HEK293 (cell line): ENCODE measurements around the gene SYNJ2.

Source experiments
- CTCF ChIA-PET: fragments of 350-600 bp; formaldehyde crosslinking; extraction: SDS; loops from one replicate; lab custom pipeline; 2021; ENCODE audit warnings: antibody characterized with exemption; lab: Yijun Ruan, JAX
- POLR2A ChIA-PET: fragments of 300-600 bp; formaldehyde crosslinking; extraction: SDS; loops from one replicate; lab custom pipeline; 2020; ENCODE audit warnings: antibody characterized with exemption, inconsistent platforms; lab: Yijun Ruan, JAX
- H3K27ac ChIP-seq: fragments of 200-500 bp; sonication (Bioruptor generic); 2 replicates; pipeline ENCODE4 v1.5.1; 2014; ENCODE audit warnings: low read depth, low read length, control low read depth, inconsistent platforms; ENCODE audit errors: extremely low read depth
- H3K36me3 ChIP-seq, 2 experiments: fragments of 200-500 bp in 1 of 2; sonication (Bioruptor generic) in 1 of 2; 1 replicate in 1 of 2; 2 replicates in 1 of 2; pipeline ENCODE4 v1.5.1; 2014 to 2017; ENCODE audit warnings: inconsistent platforms in 2 of 2, low read length in 2 of 2; ENCODE audit not compliant: control insufficient read depth in 2 of 2, insufficient read depth in 1 of 2
- H3K4me1 ChIP-seq: fragments of 200-500 bp; sonication (Bioruptor generic); 2 replicates; pipeline ENCODE4 v1.5.1; 2014; ENCODE audit warnings: mild to moderate bottlenecking, low read length, inconsistent platforms; ENCODE audit not compliant: control insufficient read depth, insufficient read depth
- H3K4me3 ChIP-seq: 2 replicates; pipeline ENCODE4 v1.5.1; 2011; ENCODE audit warnings: low read depth, mild to moderate bottlenecking, control low read depth, low read length, moderate library complexity
- H3K9me3 ChIP-seq: fragments of 200-500 bp; sonication (Bioruptor generic); 2 replicates; pipeline ENCODE4 v1.5.1; 2014; ENCODE audit warnings: low read depth, low read length, inconsistent platforms; ENCODE audit not compliant: control insufficient read depth, insufficient read depth
- EGR2 ChIP-seq: fragments of 450-650 bp; formaldehyde crosslinking; IDR thresholded peaks from 2 replicates; pipeline ENCODE4 v1.5.1; 2016; ENCODE audit warnings: low read depth, missing biosample characterization, missing genetic modification characterization
- GLIS1 ChIP-seq: fragments of 450-650 bp; formaldehyde crosslinking; IDR thresholded peaks from 2 replicates; pipeline ENCODE4 v1.5.1; 2016; ENCODE audit warnings: missing biosample characterization, missing genetic modification characterization
- HOXA7 ChIP-seq: sonication (generic); formaldehyde crosslinking; IDR thresholded peaks from 2 replicates; pipeline ENCODE4 v1.8.1; 2022; ENCODE audit warnings: missing genetic modification reagents, borderline replicate concordance
- KLF16 ChIP-seq: fragments of 450-650 bp; formaldehyde crosslinking; IDR thresholded peaks from 2 replicates; pipeline ENCODE4 v1.5.1; 2017; ENCODE audit warnings: missing biosample characterization, missing genetic modification characterization
- MZF1 ChIP-seq: fragments of 450-650 bp; formaldehyde crosslinking; IDR thresholded peaks from 2 replicates; pipeline ENCODE4 v1.5.1; 2017; ENCODE audit warnings: missing biosample characterization, missing genetic modification characterization, borderline replicate concordance
- PBX3 ChIP-seq: sonication (generic); formaldehyde crosslinking; IDR thresholded peaks from 2 replicates; pipeline ENCODE4 v1.8.1; 2022; ENCODE audit warnings: mild to moderate bottlenecking, moderate library complexity, missing genetic modification reagents
- SP3 ChIP-seq: fragments of 450-650 bp; formaldehyde crosslinking; IDR thresholded peaks from 2 replicates; pipeline ENCODE4 v1.5.1; 2016; ENCODE audit warnings: missing biosample characterization, missing genetic modification characterization
- SP7 ChIP-seq: fragments of 450-650 bp; formaldehyde crosslinking; IDR thresholded peaks from 2 replicates; pipeline ENCODE4 v1.5.1; 2016; ENCODE audit warnings: missing biosample characterization, missing genetic modification characterization
- ZBTB1 ChIP-seq: fragments of 450-650 bp; formaldehyde crosslinking; IDR thresholded peaks from 2 replicates; pipeline ENCODE4 v1.5.1; 2016; ENCODE audit warnings: missing biosample characterization, missing genetic modification characterization
- ZBTB26 ChIP-seq: fragments of 450-650 bp; formaldehyde crosslinking; optimal IDR thresholded peaks from 2 replicates; pipeline ENCODE3; 2016; ENCODE audit warnings: missing biosample characterization, mild to moderate bottlenecking, missing genetic modification characterization
- ZFHX2 ChIP-seq: fragments of 450-650 bp; formaldehyde crosslinking; conservative IDR thresholded peaks from 2 replicates; pipeline ENCODE4 v1.5.1; 2016; ENCODE audit warnings: missing biosample characterization, missing genetic modification characterization
- ZNF148 ChIP-seq: fragments of 450-650 bp; formaldehyde crosslinking; IDR thresholded peaks from 2 replicates; pipeline ENCODE4 v1.5.0; 2017; ENCODE audit warnings: missing biosample characterization, missing genetic modification characterization, borderline replicate concordance
- ZNF18 ChIP-seq: fragments of 450-650 bp; formaldehyde crosslinking; IDR thresholded peaks from 2 replicates; pipeline ENCODE4 v1.5.1; 2016; ENCODE audit warnings: missing biosample characterization, missing genetic modification characterization
- ZNF202 ChIP-seq: fragments of 450-650 bp; formaldehyde crosslinking; IDR thresholded peaks from 2 replicates; pipeline ENCODE4 v1.5.1; 2016; ENCODE audit warnings: missing biosample characterization, missing genetic modification characterization, borderline replicate concordance
- ZNF335 ChIP-seq: fragments of 450-650 bp; formaldehyde crosslinking; conservative IDR thresholded peaks from 2 replicates; pipeline ENCODE4 v1.5.1; 2016; ENCODE audit warnings: missing biosample characterization, missing genetic modification characterization
- ZNF37A ChIP-seq: fragments of 450-650 bp; IDR thresholded peaks from 2 replicates; pipeline ENCODE4 v1.5.1; 2018; ENCODE audit warnings: missing biosample characterization, missing genetic modification characterization
- ZNF48 ChIP-seq: fragments of 450-650 bp; formaldehyde crosslinking; IDR thresholded peaks from 2 replicates; pipeline ENCODE4 v1.5.1; 2016; ENCODE audit warnings: missing biosample characterization, missing genetic modification characterization
- ZNF544 ChIP-seq: fragments of 450-650 bp; formaldehyde crosslinking; IDR thresholded peaks from 2 replicates; pipeline ENCODE4 v1.5.0; 2017; ENCODE audit warnings: missing biosample characterization, missing genetic modification characterization
- ZNF654 ChIP-seq: fragments of 450-650 bp; formaldehyde crosslinking; IDR thresholded peaks from 2 replicates; pipeline ENCODE4 v1.5.1; 2016; ENCODE audit warnings: low read depth, missing biosample characterization, missing genetic modification characterization
- ZNF664 ChIP-seq: fragments of 450-650 bp; formaldehyde crosslinking; IDR thresholded peaks from 2 replicates; pipeline ENCODE4 v1.5.1; 2016; ENCODE audit warnings: missing biosample characterization, missing genetic modification characterization
- ZNF747 ChIP-seq: fragments of 450-650 bp; formaldehyde crosslinking; IDR thresholded peaks from 2 replicates; pipeline ENCODE4 v1.5.1; 2016; ENCODE audit warnings: missing biosample characterization, missing genetic modification characterization
- ZNF776 ChIP-seq: fragments of 450-650 bp; formaldehyde crosslinking; IDR thresholded peaks from 2 replicates; pipeline ENCODE4 v1.5.0; 2017; ENCODE audit warnings: missing biosample characterization, missing genetic modification characterization, borderline replicate concordance
- ZNF785 ChIP-seq: fragments of 450-650 bp; formaldehyde crosslinking; IDR thresholded peaks from 2 replicates; pipeline ENCODE4 v1.5.1; 2016; ENCODE audit warnings: missing biosample characterization, missing genetic modification characterization
- ZNF837 ChIP-seq: fragments of 450-650 bp; formaldehyde crosslinking; IDR thresholded peaks from 2 replicates; pipeline ENCODE4 v1.5.1; 2016; ENCODE audit warnings: missing biosample characterization, missing genetic modification characterization
- ZSCAN23 ChIP-seq: fragments of 450-650 bp; formaldehyde crosslinking; IDR thresholded peaks from 2 replicates; pipeline ENCODE4 v1.5.1; 2016; ENCODE audit warnings: missing biosample characterization, missing genetic modification characterization

The SYNJ2 gene

GRCh38 chr6:157980288-157981131, 1.2 kb upstream of the SYNJ2 start:
- ChIA-PET CTCF (interaction anchor here (0.7 to 2.0 kb wide), 7 partner anchors 9 to 91 kb away, joined by 4 to 7 read pairs (median 5); no protein-coding TSS in a partner anchor), POLR2A (interaction anchor here (0.7 kb wide), 1 partner anchor 28 kb away, joined by 5 read pairs; no protein-coding TSS in a partner anchor)
- Histone ChIP-seq H3K36me3 (no peaks in the 10 kb centered on the region), H3K27ac (no peak overlapping the region; the same call in 1 of the 2 replicates), H3K4me1 (peaks cover 6% of the 10 kb centered on the region), H3K9me3 (no peaks in the 10 kb centered on the region), H3K4me3 (no peak overlapping the region)
- TF ChIP-seq ZNF37A (tag by site-specific recombination): no peak
- peak; percentile 23; the same call in 1 of the 2 replicates for TF ChIP-seq PBX3 (CRISPR knock-in tag)

GRCh38 chr6:157981132-157981394, 600 bp upstream of the SYNJ2 start:
- POLR2A ChIA-PET: no interaction called here
- Histone ChIP-seq H3K4me3 (peak overlapping the region; percentile 71), H3K27ac (no peak overlapping the region; the same call in 1 of the 2 replicates), H3K36me3 (no peaks in the 10 kb centered on the region), H3K4me1 (peaks cover 11% of the 10 kb centered on the region), H3K9me3 (no peaks in the 10 kb centered on the region)
- CTCF ChIA-PET: interaction anchor here (1.5 kb wide), 1 partner anchor 45 kb away, joined by 7 read pairs; no protein-coding TSS in a partner anchor
- TF ChIP-seq ZNF776 (tag by site-specific recombination) (no peak), ZNF202 (tag by site-specific recombination) (0 out of 2 replicates have a peak, but pooled peaks have one; percentile 19)

- POLR2A ChIA-PET: interaction anchor here (0.7 to 2.1 kb wide), 3 partner anchors 30 to 90 kb away, joined by 3 to 7 read pairs (median 3); no protein-coding TSS in a partner anchor
- CTCF ChIA-PET: interaction anchor here (0.6 to 3.3 kb wide), 9 partner anchors 20 to 789 kb away, joined by 3 to 22 read pairs (median 3); no protein-coding TSS in a partner anchor
- Histone ChIP-seq H3K36me3 (no peaks in the 10 kb centered on the region), H3K4me3 (peak overlapping the region; percentile 71), H3K4me1 (peaks cover 12% of the 10 kb centered on the region), H3K9me3 (no peaks in the 10 kb centered on the region), H3K27ac (peak overlapping the region; percentile 81; the same call in 1 of the 2 replicates)
- TF ChIP-seq ZNF48 (tag by site-specific recombination) (no peak), GLIS1 (tag by site-specific recombination) (no peak), ZFHX2 (tag by site-specific recombination) (no peak), ZNF747 (tag by site-specific recombination) (no peak), KLF16 (tag by site-specific recombination) (no peak), ZBTB26 (peak; percentile 45), EGR2 (tag by site-specific recombination) (no peak), MZF1 (tag by site-specific recombination) (no peak), SP7 (tag by site-specific recombination) (no peak), SP3 (no peak), ZBTB1 (tag by site-specific recombination) (no peak), ZNF654 (tag by site-specific recombination) (no peak), ZNF148 (tag by site-specific recombination) (no peak), ZNF785 (tag by site-specific recombination) (no peak), ZSCAN23 (tag by site-specific recombination) (no peak), ZNF664 (tag by site-specific recombination) (no peak), ZNF837 (no peak), ZNF335 (tag by site-specific recombination) (peak; percentile 64), ZNF18 (tag by site-specific recombination) (no peak), ZNF544 (tag by site-specific recombination) (no peak), HOXA7 (CRISPR knock-in tag) (no peak)
These were observed 469 bp downstream of the SYNJ2 start for GRCh38 chr6:157982102-157982562.
